LoVo (cell line): ENCODE data around the gene NDUFV3.
"Not testable (repeated sequence)": the region's sequence is repeated elsewhere in the genome, so short reads cannot be mapped to it uniquely, and the experiment has no call there.

ENCODE experiments used
- DNase-seq: peaks from one replicate; pipeline ENCODE4 v3.0.0-alpha.2; 2016; ENCODE audit warnings: low spot score

The NDUFV3 gene

GRCh38 chr21:42857216-42857615 is 35.9 kb upstream of the NDUFV3 start:
- DNase-seq, result no peak

DNA sequence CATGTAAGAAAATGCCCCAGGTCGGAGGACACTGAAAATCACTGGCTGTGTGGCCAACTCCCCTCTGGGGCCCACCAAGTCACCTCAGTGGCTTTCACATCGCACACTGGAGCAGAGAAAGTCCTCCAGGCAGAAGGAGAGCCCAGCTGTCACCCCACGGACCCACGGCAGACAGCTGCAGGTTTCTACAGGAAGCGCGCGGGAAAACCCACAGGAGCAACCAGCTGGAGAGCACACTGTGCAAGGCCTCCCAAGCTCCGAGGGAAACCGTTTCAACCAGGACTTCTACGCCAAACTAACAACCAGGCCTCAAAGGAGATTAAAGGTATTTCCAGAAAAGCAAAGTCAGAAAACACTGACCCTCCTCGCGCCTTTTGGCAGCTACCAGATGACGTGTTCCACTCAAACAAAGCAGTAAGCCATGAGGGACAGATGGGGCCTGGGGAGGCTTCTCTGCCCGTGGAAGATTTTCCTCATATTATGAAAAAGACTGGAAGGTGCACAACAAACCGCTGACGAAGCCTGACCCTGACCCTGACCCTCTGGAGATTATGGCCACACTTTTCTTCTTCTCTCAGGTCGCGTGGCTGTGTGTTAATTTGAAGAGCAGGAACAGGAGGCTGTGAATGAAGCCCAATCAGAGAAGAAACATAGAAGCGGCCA is 34.8 kb upstream of the NDUFV3 start:
- DNase-seq, result no peak

GRCh38 chr21:42858957-42859890 is 33.9 kb upstream of the NDUFV3 start:
- no peak for DNase-seq

GRCh38 chr21:42859891-42860230 is 33.2 kb upstream of the NDUFV3 start:
- DNase-seq, result no peak

DNA sequence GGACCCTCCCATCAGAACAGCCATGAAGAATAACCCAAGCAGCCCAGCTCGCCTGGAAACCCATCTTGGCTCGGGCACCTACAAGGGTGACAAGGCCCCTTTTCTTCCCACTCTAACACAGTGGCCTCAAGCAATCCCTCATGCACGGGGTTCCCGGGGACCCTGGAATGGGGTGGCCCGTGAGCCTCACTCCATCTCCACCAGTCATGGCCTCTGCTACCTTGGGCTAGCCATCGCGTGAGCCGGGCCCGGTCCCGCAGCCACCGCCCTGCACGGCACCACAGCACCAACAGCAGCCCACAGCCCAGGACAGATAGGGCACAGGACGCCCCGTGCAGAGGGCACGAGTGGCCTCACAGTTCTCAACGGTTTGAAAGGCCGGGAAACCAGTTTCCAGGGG is 32.8 kb upstream of the NDUFV3 start:
- DNase-seq, result no peak

DNA sequence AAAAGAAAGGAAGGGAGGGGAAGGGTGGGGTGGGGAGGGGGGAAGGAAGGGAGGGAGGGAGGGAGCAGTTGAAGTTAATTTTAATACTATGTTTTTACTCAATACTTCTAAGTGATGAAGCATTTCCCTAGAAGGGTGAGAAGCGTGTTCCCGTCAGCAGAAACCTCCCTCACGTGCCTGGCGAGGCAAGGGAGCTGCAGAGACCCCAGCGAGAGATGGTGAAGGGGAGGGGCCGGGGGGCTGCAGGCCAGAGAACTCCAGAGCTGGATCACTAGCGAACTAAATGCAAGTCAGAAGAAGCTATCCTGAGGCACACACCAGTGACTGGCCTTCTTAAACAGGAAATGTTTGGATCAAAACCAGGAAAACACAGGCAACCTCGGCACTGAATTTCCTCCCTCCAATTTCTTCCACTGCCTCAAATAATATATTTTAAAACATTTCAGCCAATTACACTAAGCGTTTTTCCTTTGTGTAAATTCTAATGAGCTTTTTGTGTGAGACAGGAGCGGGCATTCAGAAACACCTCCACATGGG is 31.7 kb upstream of the NDUFV3 start:
- no peak for DNase-seq

DNA sequence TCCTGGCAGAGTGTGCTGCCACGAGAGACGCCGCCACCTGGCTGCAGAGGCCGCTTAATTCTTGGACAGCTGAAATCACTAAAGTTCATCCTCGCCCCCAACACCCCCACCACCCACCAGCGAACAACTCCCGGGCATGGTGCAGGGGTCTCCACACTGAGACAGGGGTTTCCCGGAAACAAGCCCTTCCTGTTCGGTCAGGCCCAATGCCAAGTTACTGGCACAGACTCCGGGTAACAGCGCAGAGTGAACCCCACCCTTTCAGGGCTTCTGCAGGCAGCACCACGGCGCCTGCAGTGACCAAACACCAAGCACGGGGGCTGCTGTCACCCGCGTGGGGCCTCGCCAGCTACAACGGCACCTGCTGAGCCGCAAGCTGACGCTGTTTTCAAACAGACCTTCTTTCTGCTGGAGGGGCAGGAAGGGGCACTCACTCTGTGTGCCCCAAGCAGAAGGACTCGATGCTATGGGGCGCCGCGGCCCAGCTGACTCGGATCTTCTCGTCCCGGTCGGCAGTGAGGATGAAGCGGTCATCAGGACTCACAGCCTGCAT is 31.2 kb upstream of the NDUFV3 start:
- no peak for DNase-seq

GRCh38 chr21:42862774-42863503 is 30.2 kb upstream of the NDUFV3 start:
- DNase-seq, result no peak

- DNase-seq, result no peak
Observed at GRCh38 chr21:42863504-42863870, 29.6 kb upstream of the NDUFV3 start.

DNA sequence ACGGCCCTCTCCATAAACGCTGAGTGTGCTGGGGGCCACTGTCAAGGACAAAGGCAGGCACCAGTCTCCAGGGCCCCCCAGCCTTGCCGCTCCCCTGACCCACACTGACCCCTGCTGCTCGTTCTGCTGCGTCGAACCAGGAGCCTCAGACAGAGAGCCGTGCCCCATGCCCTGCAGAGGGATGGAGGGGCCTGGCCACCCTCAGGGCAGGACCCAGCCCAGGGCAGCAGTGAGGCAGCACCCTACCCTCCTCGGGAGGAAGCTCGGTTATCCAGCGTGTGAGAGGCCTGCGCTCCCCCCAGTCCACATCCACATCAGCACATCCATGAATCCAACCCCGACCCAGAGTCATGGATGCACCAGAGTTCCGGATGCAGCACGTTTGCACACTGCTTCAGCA is 28.8 kb upstream of the NDUFV3 start:
- DNase-seq, result no peak

DNA sequence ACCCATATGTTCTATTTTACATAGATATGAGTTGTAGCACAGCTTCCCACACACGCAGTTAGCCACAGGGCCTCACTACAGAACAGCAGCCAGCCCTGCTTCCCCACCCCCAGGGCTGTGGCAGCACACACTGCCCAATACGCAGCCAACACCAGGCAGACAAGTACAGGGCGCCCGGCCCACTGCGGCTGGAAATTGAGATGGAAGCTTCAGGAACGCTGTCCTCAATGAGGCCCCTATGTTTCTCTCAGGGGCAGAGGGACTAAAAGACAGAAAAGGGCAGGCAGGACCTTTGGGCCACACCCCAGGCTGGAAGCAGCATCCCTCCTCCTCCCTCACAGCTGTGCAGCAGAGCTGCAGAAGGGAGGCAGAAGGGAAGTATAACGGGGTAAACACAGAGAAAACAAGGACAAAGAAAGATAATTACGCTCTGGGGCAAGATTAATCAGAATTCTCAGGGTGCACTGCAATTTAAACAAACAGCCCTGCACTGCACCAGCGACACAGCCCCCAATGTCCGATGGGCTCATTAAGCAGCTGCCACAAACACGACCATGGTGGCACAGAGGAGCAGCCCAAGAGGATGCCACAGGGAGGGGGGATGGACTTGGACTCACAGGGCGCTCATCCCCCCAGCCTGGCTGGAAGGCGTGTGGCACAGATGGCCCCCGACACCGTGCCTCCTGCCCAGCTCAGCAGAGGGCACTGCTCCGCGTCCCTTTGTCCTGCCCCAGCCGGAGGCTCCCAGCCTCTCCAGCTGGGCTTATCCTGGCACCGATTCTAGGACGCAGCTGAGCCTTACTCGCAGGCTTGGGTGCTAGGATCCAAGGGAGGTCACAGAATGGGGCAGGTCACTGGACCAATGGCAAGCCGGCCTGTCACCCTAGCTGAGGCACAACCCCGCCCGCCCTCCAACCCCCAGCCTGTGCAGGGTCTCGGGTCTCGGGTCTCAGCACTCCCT is 28.0 kb upstream of the NDUFV3 start:
- no peak for DNase-seq

DNA sequence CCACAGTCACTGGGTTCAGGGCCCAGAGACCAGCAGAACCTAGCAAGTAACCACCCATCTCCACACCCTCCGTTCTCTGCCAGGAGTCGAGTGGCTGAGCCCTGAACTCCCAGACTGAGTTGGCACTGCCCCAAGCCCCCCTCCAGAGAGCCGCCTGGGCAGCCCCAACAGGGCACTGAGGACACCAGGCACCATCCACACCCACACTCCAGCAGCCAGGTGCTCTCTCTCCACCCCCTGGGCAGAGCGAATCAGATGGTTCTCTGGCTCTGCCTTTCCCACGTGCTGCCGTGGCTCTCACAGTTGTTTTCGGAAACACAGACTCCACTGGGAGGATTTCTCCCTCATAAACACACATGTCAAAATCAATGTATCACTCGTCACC is 27.3 kb upstream of the NDUFV3 start:
- DNase-seq, result no peak

- no peak for DNase-seq
Observed at GRCh38 chr21:42868196-42868595, 24.9 kb upstream of the NDUFV3 start.

GRCh38 chr21:42873096-42873495 is 20.0 kb upstream of the NDUFV3 start:
- no peak for DNase-seq

DNA sequence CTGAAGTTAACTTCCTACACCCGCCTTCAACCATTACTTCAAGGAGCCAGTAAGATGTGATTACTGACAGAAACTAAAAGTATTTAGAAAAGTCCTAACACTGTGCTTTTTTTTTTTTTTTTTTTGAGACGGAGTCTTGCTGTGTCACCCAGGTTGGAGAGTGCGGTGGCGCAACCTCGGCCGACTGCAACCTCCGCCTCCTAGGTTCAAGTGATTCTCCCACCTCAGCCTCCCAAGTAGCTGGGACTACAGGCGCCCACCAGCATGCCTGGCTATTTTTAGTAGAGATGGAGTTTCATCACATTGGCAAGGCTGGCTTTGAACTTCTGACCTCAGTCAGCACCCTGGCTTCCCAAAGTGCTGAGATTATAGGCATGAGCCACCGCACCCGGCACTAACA is 17.3 kb upstream of the NDUFV3 start:
- DNase-seq, result not testable (repeated sequence)

GRCh38 chr21:42878678-42878992 is 14.5 kb upstream of the NDUFV3 start:
- DNase-seq, result no peak

DNA sequence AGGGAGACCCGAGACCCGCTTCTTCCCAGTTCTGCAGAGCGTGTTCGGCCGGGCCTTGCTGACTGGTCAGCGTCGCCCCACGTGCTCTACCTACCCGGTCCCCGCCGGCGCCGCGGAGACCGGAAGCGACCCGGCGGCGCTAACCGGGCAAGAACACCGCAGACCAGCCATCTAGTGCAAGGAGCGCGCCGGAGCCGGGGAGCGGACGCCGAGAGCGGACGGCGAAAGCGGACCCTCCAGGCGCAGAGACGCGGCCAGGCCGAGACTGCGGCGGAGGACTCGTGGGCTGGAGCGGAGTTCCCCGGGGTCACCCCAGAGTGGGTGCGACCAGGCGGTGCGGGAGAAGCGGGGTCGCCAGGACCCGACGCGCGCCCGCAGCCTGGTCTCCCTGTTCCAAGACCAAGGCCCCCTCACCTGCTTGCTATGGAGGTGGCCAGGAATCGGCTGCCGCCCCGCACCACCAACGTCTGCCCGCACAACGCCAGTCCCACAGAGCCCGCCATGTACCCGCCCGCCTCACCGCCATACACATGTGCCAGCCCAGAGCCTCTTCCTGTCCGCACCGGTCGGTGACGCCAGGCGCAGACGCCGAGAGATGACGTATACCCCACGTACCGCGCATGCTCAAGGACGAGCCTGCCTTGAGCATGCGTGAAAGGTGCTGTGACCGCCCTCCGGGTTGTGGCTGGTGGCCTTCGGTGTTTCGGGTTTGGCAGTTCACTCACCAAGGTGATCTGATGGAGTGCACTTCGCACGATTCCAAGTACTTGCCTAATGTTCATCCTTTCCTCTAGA is 13.9 kb upstream of the NDUFV3 start, which contains the start of gene WDR4:
WDR4 (minus strand) TSS at position 547 of the 795 bp plus-strand sequence; CDS start at position 503, 44 bp downstream.
- DNase-seq, result peak; percentile 98

DNA sequence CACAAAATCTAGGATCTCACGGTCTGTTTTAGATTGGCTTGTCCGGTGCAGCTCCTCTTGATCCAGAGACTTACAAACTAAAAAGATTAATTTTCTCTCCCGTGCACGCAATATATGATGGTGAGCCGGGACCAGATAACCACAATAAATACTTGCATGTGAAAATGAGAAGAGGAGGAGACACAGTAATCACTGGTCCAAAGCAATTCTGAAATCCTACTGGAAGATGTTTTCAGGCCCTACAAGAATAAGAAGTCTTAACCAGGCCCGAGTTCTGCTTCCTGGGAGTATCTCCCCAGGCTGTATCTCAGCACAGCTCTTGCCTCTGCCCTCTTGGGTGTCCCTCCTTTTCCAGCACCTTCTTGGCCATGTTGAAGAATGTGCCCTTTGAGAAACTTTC is 12.8 kb upstream of the NDUFV3 start:
- no peak for DNase-seq

DNA sequence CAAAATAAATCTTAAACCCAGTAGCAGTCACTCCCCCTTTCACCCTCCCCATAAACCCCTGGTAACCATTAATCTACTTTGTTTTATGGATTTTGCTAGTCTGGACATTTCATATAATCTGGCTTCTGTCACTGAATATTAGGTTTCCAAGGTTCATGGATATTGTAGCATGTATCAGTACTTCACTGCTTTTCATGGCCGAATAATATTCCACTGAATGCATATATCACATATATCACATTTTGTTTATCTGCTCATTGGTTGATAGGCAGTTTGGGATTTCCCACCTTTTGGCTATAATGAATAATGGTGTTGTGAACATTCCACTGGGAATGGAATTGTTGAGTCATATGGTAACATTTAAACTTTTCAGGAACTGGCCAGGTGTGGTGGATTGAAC is 9.2 kb upstream of the NDUFV3 start:
- no peak for DNase-seq

DNA sequence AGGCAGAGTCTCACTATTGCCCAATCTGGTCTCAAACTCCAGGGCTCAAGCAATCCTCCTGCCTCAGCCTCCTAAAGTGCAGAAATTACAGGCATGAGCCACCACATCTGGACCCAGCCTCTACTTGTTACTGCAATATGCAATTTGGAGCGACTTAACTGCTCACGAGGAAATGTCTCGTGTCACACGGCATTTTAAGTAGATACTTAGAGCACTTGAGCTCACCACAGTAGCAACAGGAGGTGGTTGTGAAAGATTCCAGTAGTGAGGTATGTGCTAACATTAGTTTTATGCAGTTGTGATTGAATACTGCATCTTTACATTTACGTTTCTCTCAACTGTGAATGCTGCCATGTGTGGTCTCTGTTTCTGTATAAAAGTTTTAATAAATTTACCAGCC is 5.8 kb upstream of the NDUFV3 start:
- DNase-seq, result no peak

DNA sequence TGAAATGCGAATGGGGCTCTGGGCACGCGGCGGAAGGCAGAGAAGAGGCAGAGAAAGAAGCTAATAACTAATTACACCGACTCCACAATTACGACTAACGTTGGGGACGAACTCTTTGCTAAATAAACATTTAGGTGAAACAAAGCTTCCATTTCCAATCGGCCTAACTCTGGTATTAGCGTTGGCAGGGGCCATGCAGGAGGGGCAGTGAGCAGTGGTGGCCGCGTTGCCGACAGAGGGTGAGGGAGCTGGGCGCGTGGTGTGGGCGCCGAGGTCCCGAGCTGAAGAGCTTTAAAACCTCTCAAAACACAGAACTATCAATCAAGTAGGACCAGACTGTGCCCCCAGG is 553 bp upstream of the NDUFV3 start:
- DNase-seq, result no peak
